Activated CD4-positive, alpha-beta T cell treated with anti-CD3 and anti-CD28 coated beads, Interleukin-2, amount 50 U/mL, for 4 hours (primary cell): Measurements from ENCODE around the gene CDK5.
A peak's percentile ranks its signal among the peaks of the same experiment; 100 is the strongest.
"Not testable (repeated sequence)": the region's sequence is repeated elsewhere in the genome, so short reads cannot be mapped to it uniquely, and the experiment has no call there.

Experiments
- DNase-seq, 2 experiments: peaks; one replicate each; pipeline ENCODE4 v3.0.0-alpha.2; 2020

CDK5 gene

DNA sequence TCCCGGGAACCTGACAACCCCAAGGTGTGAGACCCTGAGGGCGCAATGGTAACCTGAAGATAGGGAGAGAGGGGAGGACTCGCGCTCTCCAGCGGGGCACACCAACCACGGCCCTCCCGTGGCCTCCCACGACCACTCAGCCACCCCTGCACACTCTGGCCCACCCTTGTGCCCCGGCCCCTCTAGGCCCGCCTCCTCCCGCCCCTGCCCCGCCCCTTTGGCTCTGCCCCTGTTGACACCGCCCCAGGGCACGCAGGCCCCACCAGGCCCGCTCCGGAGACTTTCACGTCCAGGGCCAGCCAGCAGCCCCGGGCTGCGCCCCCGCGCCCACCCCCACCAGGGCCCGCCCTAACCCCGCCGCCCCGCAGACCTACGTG lies 44.4 kb downstream of the CDK5 start:
- DNase-seq, result no peak

- no peak for DNase-seq
Measured at GRCh38 chr7:151012911-151013347, 44.8 kb downstream of the CDK5 start.

DNA sequence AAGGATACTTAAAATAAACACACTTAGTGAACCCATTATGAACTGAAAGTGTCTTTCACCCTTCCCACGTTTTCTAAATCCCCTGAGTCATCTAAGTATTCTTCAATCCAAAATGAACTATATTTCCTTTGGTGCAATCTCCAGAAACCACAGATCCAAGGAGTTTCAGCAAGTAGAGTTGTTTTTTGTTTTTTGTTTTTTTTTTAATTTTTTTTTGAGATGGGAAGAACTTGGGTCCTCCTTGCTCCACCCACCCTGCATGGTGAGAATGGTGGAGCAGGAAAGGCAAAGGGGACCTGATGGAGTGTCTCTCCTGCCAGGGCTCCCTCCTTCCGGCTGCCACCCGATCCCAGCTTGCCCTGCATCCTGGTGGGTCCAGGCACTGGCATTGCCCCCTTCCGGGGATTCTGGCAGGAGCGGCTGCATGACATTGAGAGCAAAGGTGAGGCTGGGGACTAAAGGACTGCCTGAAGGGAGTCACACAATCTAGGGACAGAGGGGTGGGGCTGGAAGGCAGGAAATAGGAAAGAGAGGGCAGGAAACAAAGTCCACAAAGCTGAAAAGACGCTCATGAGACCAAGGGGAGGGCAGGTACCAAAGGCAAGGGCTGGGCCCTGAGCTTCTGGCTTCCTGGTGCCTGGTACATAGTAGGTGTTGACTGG lies 45.5 kb downstream of the CDK5 start:
- no peak for DNase-seq

DNA sequence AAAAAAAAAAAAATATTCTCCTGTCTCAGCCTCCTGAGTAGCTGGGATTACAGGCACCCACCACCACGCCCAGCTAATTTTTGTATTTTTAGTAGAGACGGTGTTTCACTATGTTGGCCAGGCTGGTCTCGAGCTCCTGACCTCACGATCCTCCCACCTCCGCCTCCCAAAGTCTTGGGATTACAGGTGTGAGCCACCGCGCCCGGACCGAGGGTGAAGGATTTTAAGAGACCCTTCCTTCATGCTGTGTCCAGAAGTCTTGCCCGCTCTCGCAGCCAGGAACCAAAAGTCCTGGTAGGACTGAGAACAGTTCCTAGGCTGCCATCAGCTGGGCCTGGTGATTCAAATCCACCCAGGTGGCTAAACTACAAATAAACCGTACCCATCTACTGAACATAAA lies 46.1 kb downstream of the CDK5 start:
- DNase-seq, result not testable (repeated sequence)

- no peak for DNase-seq
Measured at GRCh38 chr7:151011097-151011409, 46.6 kb downstream of the CDK5 start.

- DNase-seq, result no peak
Measured at GRCh38 chr7:151010307-151011096, 47.2 kb downstream of the CDK5 start.

DNA sequence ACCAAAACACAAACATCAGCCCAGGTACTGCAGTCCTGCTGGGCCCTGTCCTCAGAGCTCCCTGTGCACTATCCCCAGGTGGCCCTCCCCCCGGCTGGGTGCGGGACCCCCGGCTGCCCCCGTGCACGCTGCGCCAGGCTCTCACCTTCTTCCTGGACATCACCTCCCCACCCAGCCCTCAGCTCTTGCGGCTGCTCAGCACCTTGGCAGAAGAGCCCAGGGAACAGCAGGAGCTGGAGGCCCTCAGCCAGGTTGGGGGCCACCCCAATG lies 47.7 kb downstream of the CDK5 start:
- no peak for DNase-seq

DNA sequence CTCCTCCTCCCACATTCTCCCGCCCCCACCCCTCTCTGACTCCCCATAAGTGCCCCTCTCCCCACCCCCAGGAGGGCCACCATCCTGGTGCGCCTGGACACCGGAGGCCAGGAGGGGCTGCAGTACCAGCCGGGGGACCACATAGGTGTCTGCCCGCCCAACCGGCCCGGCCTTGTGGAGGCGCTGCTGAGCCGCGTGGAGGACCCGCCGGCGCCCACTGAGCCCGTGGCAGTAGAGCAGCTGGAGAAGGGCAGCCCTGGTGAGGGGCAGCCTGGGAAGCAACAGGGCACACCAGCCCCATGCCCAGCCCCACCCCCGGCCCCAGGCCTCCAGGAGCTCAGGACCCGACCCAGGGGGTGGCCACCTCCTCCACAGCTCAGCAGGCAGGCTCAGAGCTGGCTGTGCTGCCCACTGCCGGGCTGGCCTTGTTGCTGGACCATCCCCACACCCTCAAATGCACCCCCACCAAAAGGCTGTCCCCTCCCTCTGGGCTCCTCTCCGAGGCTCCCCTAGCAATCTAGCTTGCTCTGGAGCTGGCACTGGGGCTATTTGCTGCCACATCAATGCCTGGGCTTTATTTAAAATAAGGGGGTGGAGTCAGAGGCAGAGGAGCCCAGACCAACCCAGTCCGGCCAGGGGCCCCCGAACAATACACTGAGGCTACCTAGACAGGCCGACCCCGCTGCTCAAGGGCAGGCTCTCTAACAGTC lies 48.2 kb downstream of the CDK5 start:
- DNase-seq, result no peak

DNA sequence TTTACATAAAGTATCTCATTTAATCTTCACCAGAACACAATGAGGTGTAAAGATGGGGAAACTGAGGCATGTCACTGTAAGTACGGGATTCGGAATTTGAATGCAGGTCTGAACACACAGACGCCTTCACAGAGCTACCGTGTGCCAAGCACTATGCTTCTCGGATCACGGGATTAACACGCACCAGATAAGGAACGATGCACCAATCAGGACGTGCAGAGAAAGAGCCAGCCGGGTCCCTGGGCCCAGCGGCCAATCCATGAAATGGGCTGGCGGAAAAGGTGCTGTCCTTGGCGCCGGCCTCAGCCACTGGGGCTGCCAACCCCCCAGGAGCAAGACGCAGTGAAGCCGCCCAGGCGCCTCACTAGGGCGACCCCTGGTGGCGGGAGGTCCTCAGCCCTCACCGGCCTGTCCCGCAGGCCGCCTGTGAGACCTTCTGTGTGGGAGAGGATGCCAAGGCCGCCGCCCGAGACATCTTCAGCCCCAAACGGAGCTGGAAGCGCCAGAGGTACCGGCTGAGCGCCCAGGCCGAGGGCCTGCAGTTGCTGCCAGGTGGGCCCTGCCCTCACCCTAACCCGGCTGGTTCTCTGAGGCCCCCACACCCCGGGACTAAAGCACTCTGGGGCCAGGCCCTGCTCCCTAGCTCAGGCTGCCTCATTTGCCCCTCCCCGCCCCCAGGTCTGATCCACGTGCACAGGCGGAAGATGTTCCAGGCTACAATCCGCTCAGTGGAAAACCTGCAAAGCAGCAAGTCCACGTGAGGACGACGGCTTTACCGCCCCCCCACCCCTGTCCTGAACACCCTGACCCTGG lies 49.0 kb downstream of the CDK5 start:
- DNase-seq, result peak; percentile 61 to 63

DNA sequence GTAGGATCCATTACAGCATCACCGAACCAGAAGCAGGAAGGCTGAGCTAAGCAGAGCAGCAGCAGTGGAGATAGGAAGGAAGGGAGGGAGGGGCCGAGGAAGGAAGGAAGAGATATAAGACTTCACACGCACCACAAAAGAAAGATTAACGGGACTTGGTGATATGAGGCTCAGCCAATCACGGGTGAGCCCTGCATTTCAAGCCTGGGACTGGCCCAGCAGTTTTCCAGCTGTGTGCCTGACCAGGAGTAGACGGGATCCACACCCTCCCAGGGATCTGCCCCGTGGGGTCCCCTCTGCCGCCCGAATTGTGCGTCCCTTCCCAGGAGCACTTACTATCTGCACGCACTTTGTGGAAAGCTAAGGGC lies 49.6 kb downstream of the CDK5 start:
- DNase-seq, result no peak

GRCh38 chr7:151007469-151007898 lies 50.2 kb downstream of the CDK5 start:
- no peak for DNase-seq

GRCh38 chr7:151006590-151007300 lies 51.0 kb downstream of the CDK5 start:
- no peak for DNase-seq

DNA sequence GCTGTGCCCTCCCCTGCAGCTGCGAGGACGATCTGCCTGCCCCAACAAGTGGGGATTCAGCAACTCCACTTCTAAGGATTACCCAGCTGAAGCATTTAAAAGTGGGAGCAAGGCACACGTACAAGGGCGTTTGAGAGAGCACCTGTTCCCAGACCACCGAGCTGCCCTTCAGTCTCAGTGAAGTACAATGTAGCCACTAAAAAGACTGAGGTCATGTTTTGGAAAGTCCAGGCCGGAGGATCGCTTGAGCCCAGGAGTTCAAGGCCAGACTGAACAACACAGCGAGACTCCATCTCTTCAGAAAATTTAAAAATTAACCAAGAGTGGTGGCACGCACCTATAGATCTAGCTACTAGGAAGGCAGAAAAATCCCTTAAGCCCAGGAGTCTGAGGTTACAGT lies 52.1 kb downstream of the CDK5 start:
- DNase-seq, result no peak
